ENCODE data around the gene ELL.
"Not testable (repeated sequence)": the region's sequence is repeated elsewhere in the genome, so short reads cannot be mapped to it uniquely, and the experiment has no call there.

ELL gene

GRCh38 chr19:18541992-18542940, 20.4 kb upstream of the ELL start:
- H3K23ac ChIP-seq (ENCODE audit: low read length): peak overlapping the region; percentile 74
- peak overlapping the region; percentile 76 for H3K4me2 ChIP-seq (ENCODE audit: low read length)
- peaks cover 14% of the 10 kb centered on the region for H3K36me3 ChIP-seq (ENCODE audit: control insufficient read depth, insufficient read depth, low read length)
- no CpG with 5 or more reads among the region's 11 CpGs for whole genome bisulfite sequencing (ENCODE audit: extremely low coverage, insufficient coverage, low lambda C conversion rate)
- H3K27me3 ChIP-seq (ENCODE audit: insufficient read depth, low read length, poor library complexity): no peaks in the 10 kb centered on the region
- H3K4me1 ChIP-seq (ENCODE audit: control insufficient read depth, low read depth, low read length): no peaks in the 10 kb centered on the region
- no peak overlapping the region for H2BK15ac ChIP-seq (replicated peaks; ENCODE audit: low read depth)
- peaks cover 11% of the 10 kb centered on the region for H3K79me1 ChIP-seq (ENCODE audit: low read length)
- no peak overlapping the region for H3K27ac ChIP-seq (ENCODE audit: low read depth, low read length)
- H3K79me2 ChIP-seq (ENCODE audit: control insufficient read depth, insufficient read depth, low read length): peaks cover 6% of the 10 kb centered on the region
- peak overlapping the region; percentile 84 for H3K56ac ChIP-seq (ENCODE audit: low read length)
- H3K18ac ChIP-seq (ENCODE audit: low read length): peak overlapping the region; percentile 97
- H2BK120ac ChIP-seq (ENCODE audit: low read depth, low read length): no peak overlapping the region
- peak overlapping the region; percentile 79 for H3K4ac ChIP-seq (ENCODE audit: low read depth, low read length)
- H4K8ac ChIP-seq (ENCODE audit: low read depth, low read length): peak overlapping the region; percentile 14
- H3K4me3 ChIP-seq (ENCODE audit: low read length): peak overlapping the region; percentile 56
- H4K5ac ChIP-seq (ENCODE audit: low read length): no peak overlapping the region
- DNase-seq: no peak
- peak overlapping the region; percentile 81 for H3K9ac ChIP-seq (ENCODE audit: low read length)
- no peak overlapping the region for H2BK5ac ChIP-seq (ENCODE audit: low read length)
- H2AK5ac ChIP-seq (ENCODE audit: low read length): peak overlapping the region; percentile 48

GRCh38 chr19:18541258-18541991, 19.6 kb upstream of the ELL start:
- Histone ChIP-seq H3K79me1 (ENCODE audit: low read length) (peaks cover 11% of the 10 kb centered on the region), H3K4me1 (ENCODE audit: control insufficient read depth, low read depth, low read length) (no peaks in the 10 kb centered on the region), H4K5ac (ENCODE audit: low read length) (no peak overlapping the region), H3K4me2 (ENCODE audit: low read length) (no peak overlapping the region), H3K56ac (ENCODE audit: low read length) (peak overlapping the region; percentile 2), H3K4ac (ENCODE audit: low read depth, low read length) (no peak overlapping the region), H3K79me2 (ENCODE audit: control insufficient read depth, insufficient read depth, low read length) (peaks cover 6% of the 10 kb centered on the region), H3K27me3 (ENCODE audit: insufficient read depth, low read length, poor library complexity) (no peaks in the 10 kb centered on the region), H3K18ac (ENCODE audit: low read length) (no peak overlapping the region), H2AK5ac (ENCODE audit: low read length) (no peak overlapping the region), H3K27ac (ENCODE audit: low read depth, low read length) (no peak overlapping the region), H4K8ac (ENCODE audit: low read depth, low read length) (no peak overlapping the region), H2BK120ac (ENCODE audit: low read depth, low read length) (no peak overlapping the region), H3K4me3 (ENCODE audit: low read length) (no peak overlapping the region), H3K9ac (ENCODE audit: low read length) (no peak overlapping the region), H2BK15ac (replicated peaks; ENCODE audit: low read depth) (no peak overlapping the region), H2BK5ac (ENCODE audit: low read length) (no peak overlapping the region), H3K23ac (ENCODE audit: low read length) (no peak overlapping the region), H3K36me3 (ENCODE audit: control insufficient read depth, insufficient read depth, low read length) (peaks cover 16% of the 10 kb centered on the region)
- DNase-seq: no peak
- no CpG with 5 or more reads among the region's 21 CpGs for WGBS (ENCODE audit: extremely low coverage, insufficient coverage, low lambda C conversion rate)

- not testable (repeated sequence) for H2BK15ac ChIP-seq (replicated peaks; ENCODE audit: low read depth); H3K56ac ChIP-seq (ENCODE audit: low read length); H3K4me1 ChIP-seq (ENCODE audit: control insufficient read depth, low read depth, low read length); H4K8ac ChIP-seq (ENCODE audit: low read depth, low read length); H3K18ac ChIP-seq (ENCODE audit: low read length); H4K5ac ChIP-seq (ENCODE audit: low read length); H3K79me2 ChIP-seq (ENCODE audit: control insufficient read depth, insufficient read depth, low read length); H3K4ac ChIP-seq (ENCODE audit: low read depth, low read length); H3K9ac ChIP-seq (ENCODE audit: low read length); H3K4me2 ChIP-seq (ENCODE audit: low read length); H3K23ac ChIP-seq (ENCODE audit: low read length); H3K27me3 ChIP-seq (ENCODE audit: insufficient read depth, low read length, poor library complexity); H2AK5ac ChIP-seq (ENCODE audit: low read length); H2BK5ac ChIP-seq (ENCODE audit: low read length); H3K4me3 ChIP-seq (ENCODE audit: low read length); H3K27ac ChIP-seq (ENCODE audit: low read depth, low read length); H2BK120ac ChIP-seq (ENCODE audit: low read depth, low read length); DNase-seq
- whole genome bisulfite sequencing (ENCODE audit: extremely low coverage, insufficient coverage, low lambda C conversion rate): no CpG with 5 or more reads among the region's 1 CpG
- Histone ChIP-seq H3K36me3 (ENCODE audit: control insufficient read depth, insufficient read depth, low read length) (peaks cover 18% of the 10 kb centered on the region), H3K79me1 (ENCODE audit: low read length) (peaks cover 11% of the 10 kb centered on the region)
Measured at GRCh38 chr19:18540200-18540599, 18.3 kb upstream of the ELL start.

GRCh38 chr19:18539372-18539771, 17.5 kb upstream of the ELL start:
- peaks cover 11% of the 10 kb centered on the region for H3K79me1 ChIP-seq (ENCODE audit: low read length)
- no peak overlapping the region for H2BK15ac ChIP-seq (replicated peaks; ENCODE audit: low read depth)
- no peak overlapping the region for H3K9ac ChIP-seq (ENCODE audit: low read length)
- H2BK5ac ChIP-seq (ENCODE audit: low read length): no peak overlapping the region
- no peak overlapping the region for H3K4me2 ChIP-seq (ENCODE audit: low read length)
- no peak overlapping the region for H3K56ac ChIP-seq (ENCODE audit: low read length)
- H4K5ac ChIP-seq (ENCODE audit: low read length): no peak overlapping the region
- peaks cover 18% of the 10 kb centered on the region for H3K36me3 ChIP-seq (ENCODE audit: control insufficient read depth, insufficient read depth, low read length)
- no peaks in the 10 kb centered on the region for H3K27me3 ChIP-seq (ENCODE audit: insufficient read depth, low read length, poor library complexity)
- H4K8ac ChIP-seq (ENCODE audit: low read depth, low read length): no peak overlapping the region
- WGBS (ENCODE audit: extremely low coverage, insufficient coverage, low lambda C conversion rate): no CpG with 5 or more reads among the region's 19 CpGs
- H3K79me2 ChIP-seq (ENCODE audit: control insufficient read depth, insufficient read depth, low read length): peaks cover 6% of the 10 kb centered on the region
- H3K27ac ChIP-seq (ENCODE audit: low read depth, low read length): no peak overlapping the region
- no peak overlapping the region for H3K18ac ChIP-seq (ENCODE audit: low read length)
- no peak overlapping the region for H3K4me3 ChIP-seq (ENCODE audit: low read length)
- H3K4ac ChIP-seq (ENCODE audit: low read depth, low read length): no peak overlapping the region
- H2AK5ac ChIP-seq (ENCODE audit: low read length): no peak overlapping the region
- H3K23ac ChIP-seq (ENCODE audit: low read length): no peak overlapping the region
- H2BK120ac ChIP-seq (ENCODE audit: low read depth, low read length): no peak overlapping the region
- DNase-seq: no peak
- H3K4me1 ChIP-seq (ENCODE audit: control insufficient read depth, low read depth, low read length): no peaks in the 10 kb centered on the region

- no peak for DNase-seq
- Histone ChIP-seq H3K79me2 (ENCODE audit: control insufficient read depth, insufficient read depth, low read length) (peaks cover 6% of the 10 kb centered on the region), H3K4me2 (ENCODE audit: low read length) (no peak overlapping the region), H3K27ac (ENCODE audit: low read depth, low read length) (no peak overlapping the region), H3K4ac (ENCODE audit: low read depth, low read length) (no peak overlapping the region), H2AK5ac (ENCODE audit: low read length) (no peak overlapping the region), H3K79me1 (ENCODE audit: low read length) (peaks cover 11% of the 10 kb centered on the region), H2BK15ac (replicated peaks; ENCODE audit: low read depth) (no peak overlapping the region), H3K23ac (ENCODE audit: low read length) (no peak overlapping the region), H3K4me3 (ENCODE audit: low read length) (no peak overlapping the region), H3K9ac (ENCODE audit: low read length) (no peak overlapping the region), H3K36me3 (ENCODE audit: control insufficient read depth, insufficient read depth, low read length) (peaks cover 20% of the 10 kb centered on the region), H2BK120ac (ENCODE audit: low read depth, low read length) (no peak overlapping the region), H3K27me3 (ENCODE audit: insufficient read depth, low read length, poor library complexity) (no peaks in the 10 kb centered on the region), H4K8ac (ENCODE audit: low read depth, low read length) (no peak overlapping the region), H3K4me1 (ENCODE audit: control insufficient read depth, low read depth, low read length) (no peaks in the 10 kb centered on the region), H3K18ac (ENCODE audit: low read length) (no peak overlapping the region), H2BK5ac (ENCODE audit: low read length) (no peak overlapping the region), H3K56ac (ENCODE audit: low read length) (no peak overlapping the region), H4K5ac (ENCODE audit: low read length) (no peak overlapping the region)
- WGBS (ENCODE audit: extremely low coverage, insufficient coverage, low lambda C conversion rate): no CpG with 5 or more reads among the region's 22 CpGs
Measured at GRCh38 chr19:18538115-18538514, 16.2 kb upstream of the ELL start.
